Measurements from ENCODE around the gene CSNK1A1. TPM values are rescaled to one million over a fixed set of nuclear protein-coding genes. Genes with fewer than 3 reads are reported as not detected.
A peak's percentile ranks its signal among the peaks of the same experiment; 100 is the strongest.

CSNK1A1 gene
- total RNA-seq, 1 experiment from 2014 or later = 263 TPM

DNA sequence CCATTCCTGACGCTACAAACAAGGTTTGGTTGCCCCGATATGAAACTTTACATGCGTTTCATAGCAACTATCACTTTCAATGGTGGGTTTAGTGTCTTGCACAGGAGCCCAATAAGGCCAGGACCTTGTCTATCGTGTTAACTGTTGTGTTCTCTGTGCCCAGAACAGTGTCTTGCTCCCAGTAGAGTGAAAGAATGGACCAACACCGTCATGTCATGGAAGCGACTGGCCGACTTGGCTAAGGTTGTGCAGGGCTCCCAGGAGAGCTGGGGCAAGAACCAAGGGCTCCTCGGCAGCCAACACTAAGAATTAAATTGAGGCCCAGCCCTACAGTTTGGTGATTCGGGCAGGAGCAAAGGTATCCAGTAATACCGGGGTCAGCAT is 29.6 kb upstream of the CSNK1A1 start:
- intact Hi-C loops (cut with micrococcal nuclease) = no loop called here
- peak overlapping the region; percentile 88 for H3K4me2 ChIP-seq (ENCODE audit: low read length)
- peak overlapping the region; percentile 58 to 70 for H3K4me3 ChIP-seq (replicated peaks in 1 of 2; ENCODE audit: low read depth in 1 of 2, low read length in 2 of 2)
- peak overlapping the region; percentile 74 for H3K27ac ChIP-seq (ENCODE audit: low read depth, low read length)
- POLR2A ChIA-PET = interaction anchor here (1.4 kb wide), 1 partner anchor 18 kb away, joined by 5 read pairs; no protein-coding TSS in a partner anchor
- no peaks in the 10 kb centered on the region for H3K9me2 ChIP-seq (ENCODE audit: insufficient read depth)
- peaks cover 9 to 25% of the 10 kb centered on the region in 2 experiments for H3K4me1 ChIP-seq (ENCODE audit: control insufficient read depth in 1 of 2, insufficient read depth in 2 of 2, low read length in 2 of 2)
- H4K20me1 ChIP-seq (ENCODE audit: insufficient read depth) = no peaks in the 10 kb centered on the region
- peak overlapping the region; percentile 92 for H2AFZ ChIP-seq (ENCODE audit: low read depth, low read length, poor library complexity, severe bottlenecking)
- H3K79me2 ChIP-seq (ENCODE audit: insufficient read depth, low read length) = no peaks in the 10 kb centered on the region
- H3K9ac ChIP-seq (ENCODE audit: low read length) = peak overlapping the region; percentile 69
- no peaks in the 10 kb centered on the region for H3K36me3 ChIP-seq (ENCODE audit: control insufficient read depth in 1 of 2, insufficient read depth in 2 of 2, low read length in 2 of 2)
- BruUV-seq (replicated peaks) = TSS peak; percentile 64
- RAD21 ChIA-PET (ENCODE audit: low non-redundant PET in 1 of 2, low total read pairs in 2 of 2, uncharacterized antibody in 2 of 2, unreplicated experiment in 2 of 2) = no interaction called here
- CTCF ChIA-PET = interaction anchor here (1.4 to 3.6 kb wide), 2 partner anchors 38 to 138 kb away, joined by 4 to 10 read pairs; no protein-coding TSS in a partner anchor
- ATAC-seq = peak; percentile 59
- H3K9me3 ChIP-seq (ENCODE audit: control insufficient read depth in 1 of 2, insufficient read depth in 1 of 2, low read depth in 1 of 2, low read length in 2 of 2) = no peaks in the 10 kb centered on the region
- no peaks in the 10 kb centered on the region for H3K27me3 ChIP-seq (ENCODE audit: insufficient read depth, low read length)
- no peak for TF ChIP-seq ZFX (IDR thresholded peaks at IDR 0.05)
- no peak for TF ChIP-seq RAD21 (IDR thresholded peaks at IDR 0.05; ENCODE audit: low read depth)
- no peak for TF ChIP-seq SP1 (IDR thresholded peaks at IDR 0.05; ENCODE audit: low read depth)
- no peak for TF ChIP-seq POLR2A (IDR thresholded peaks at IDR 0.05; ENCODE audit: borderline replicate concordance, extremely low read depth, insufficient read depth, insufficient read length)
- TF ChIP-seq EGR1 (IDR thresholded peaks at IDR 0.05; ENCODE audit: low read depth) = no peak
- no peak for TF ChIP-seq ELF1 (IDR thresholded peaks at IDR 0.05; ENCODE audit: borderline replicate concordance, low read depth)
- no peak for TF ChIP-seq EZH2 (IDR thresholded peaks at IDR 0.05)
- no peak for TF ChIP-seq POLR2AphosphoS5 (IDR thresholded peaks at IDR 0.05; ENCODE audit: low read depth, low read length)
- TF ChIP-seq SRF (IDR thresholded peaks at IDR 0.05; ENCODE audit: low read depth) = no peak
- TF ChIP-seq YY1 (IDR thresholded peaks at IDR 0.05; ENCODE audit: extremely low read depth, insufficient replicate concordance, low read depth, low read length) = no peak
- TF ChIP-seq ZNF274 (IDR thresholded peaks at IDR 0.05; ENCODE audit: low read depth, low read length) = no peak
- TF ChIP-seq, protein P1, sequence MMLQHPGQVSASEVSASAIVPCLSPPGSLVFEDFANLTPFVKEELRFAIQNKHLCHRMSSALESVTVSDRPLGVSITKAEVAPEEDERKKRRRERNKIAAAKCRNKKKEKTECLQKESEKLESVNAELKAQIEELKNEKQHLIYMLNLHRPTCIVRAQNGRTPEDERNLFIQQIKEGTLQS (IDR thresholded peaks at IDR 0.05) = no peak
- no peak for TF ChIP-seq FOSL1 (IDR thresholded peaks at IDR 0.05; ENCODE audit: low read depth)
- TF ChIP-seq, protein P2, sequence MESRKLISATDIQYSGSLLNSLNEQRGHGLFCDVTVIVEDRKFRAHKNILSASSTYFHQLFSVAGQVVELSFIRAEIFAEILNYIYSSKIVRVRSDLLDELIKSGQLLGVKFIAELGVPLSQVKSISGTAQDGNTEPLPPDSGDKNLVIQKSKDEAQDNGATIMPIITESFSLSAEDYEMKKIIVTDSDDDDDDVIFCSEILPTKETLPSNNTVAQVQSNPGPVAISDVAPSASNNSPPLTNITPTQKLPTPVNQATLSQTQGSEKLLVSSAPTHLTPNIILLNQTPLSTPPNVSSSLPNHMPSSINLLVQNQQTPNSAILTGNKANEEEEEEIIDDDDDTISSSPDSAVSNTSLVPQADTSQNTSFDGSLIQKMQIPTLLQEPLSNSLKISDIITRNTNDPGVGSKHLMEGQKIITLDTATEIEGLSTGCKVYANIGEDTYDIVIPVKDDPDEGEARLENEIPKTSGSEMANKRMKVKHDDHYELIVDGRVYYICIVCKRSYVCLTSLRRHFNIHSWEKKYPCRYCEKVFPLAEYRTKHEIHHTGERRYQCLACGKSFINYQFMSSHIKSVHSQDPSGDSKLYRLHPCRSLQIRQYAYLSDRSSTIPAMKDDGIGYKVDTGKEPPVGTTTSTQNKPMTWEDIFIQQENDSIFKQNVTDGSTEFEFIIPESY (IDR thresholded peaks at IDR 0.05; ENCODE audit: extremely low read depth, insufficient replicate concordance, low read length) = no peak
- DNase-seq (ENCODE audit: low read depth, low spot score) = no peak
